HG03378 (cell line): ENCODE data around the gene FARS2.

Source experiments
- ATAC-seq: cut with Tn5 transposase; IDR thresholded peaks from one replicate; pipeline ENCODE4 v1.9.1; 2021; ENCODE audit warnings: mild to moderate bottlenecking, moderate library complexity; ENCODE audit not compliant: unreplicated experiment

FARS2 gene

GRCh38 chr6:5745081-5745480 lies 483.8 kb downstream of the FARS2 start:
- no peak for ATAC-seq

DNA sequence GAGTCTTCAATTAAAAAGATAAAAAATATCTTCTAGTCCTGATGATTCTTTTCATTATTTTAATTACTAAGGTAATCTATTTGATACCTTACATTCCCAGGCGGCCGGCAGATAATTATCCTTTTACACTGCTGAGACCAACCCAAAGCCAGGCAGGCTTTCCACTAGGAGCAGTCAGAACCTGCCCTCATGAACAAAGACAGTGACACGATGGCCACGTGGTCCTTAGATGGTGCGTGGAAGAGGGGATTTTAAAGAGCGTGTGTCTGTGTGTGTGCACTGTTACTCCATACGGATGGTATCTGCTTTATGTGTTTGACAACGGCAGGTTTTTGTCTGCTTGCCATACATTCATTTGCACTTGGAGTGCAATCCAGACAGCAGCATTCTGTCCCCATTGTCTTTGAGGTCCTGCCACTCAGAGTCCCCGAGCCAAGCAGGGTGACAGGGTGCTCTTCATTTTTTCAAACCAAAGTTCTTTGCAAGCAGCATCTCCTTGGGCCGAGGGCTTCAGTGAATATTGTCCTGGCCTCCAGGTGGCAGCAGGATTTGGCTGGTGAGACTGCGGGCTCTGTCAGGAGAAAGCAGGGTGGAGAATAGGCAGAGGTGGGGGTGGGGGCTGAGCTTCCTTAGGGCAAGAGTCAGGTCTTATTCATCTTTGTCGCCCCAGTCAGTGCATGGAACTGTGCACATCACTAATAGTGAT lies 484.9 kb downstream of the FARS2 start:
- ATAC-seq: no peak

- ATAC-seq: no peak
Measured at GRCh38 chr6:5746759-5747130, 485.4 kb downstream of the FARS2 start.

DNA sequence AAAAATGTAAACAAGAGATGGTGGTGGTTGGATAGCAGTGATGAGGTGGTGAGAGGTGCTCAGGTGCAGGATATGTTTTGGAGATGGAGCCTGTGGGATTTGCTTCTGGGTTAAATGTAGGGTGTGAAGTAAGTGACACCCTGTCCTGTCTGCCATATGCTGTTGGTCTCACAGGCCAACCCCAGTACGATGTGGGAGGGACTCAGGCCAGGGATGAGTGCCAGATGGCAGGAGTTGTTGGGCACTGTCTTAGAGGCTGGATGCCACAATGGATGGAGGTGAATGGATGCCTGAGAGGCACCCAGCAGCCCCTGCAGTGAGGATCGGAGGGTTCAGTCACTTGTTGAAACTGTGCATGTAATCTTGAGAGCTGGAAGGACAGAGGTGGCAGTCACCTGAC lies 486.1 kb downstream of the FARS2 start:
- no peak for ATAC-seq

DNA sequence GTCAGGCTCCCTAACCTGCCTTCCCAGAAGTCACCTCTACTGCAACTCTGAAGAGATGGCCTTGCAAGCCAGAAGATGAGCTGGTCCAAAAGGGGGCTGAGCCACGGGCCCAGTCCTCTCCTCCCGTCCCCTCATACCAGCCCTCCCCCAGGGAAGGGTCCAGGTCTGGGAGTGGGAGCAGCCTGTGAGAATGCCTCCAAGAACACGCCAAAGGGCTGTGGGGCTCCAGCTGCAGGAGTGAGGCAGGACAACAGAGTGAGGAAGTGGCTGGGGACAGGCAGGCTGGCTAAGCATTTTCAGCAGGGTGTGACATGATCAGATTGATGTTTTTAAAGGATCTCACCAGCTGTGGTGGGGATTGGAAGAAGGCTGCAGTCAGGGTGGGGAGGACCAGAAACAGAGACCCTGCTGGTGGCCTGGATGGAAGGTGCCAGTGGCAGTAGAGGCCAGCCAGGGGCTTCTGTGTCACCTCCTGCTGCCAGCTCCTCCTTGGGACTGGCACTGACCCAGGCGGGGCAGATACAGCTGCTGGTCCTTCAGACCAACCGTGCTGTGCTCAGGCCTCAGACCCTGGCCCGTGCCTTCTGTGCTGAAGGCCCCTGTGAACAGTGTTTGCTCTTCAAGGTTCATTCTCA lies 487.8 kb downstream of the FARS2 start:
- ATAC-seq: no peak

GRCh38 chr6:5749651-5750215 lies 488.4 kb downstream of the FARS2 start:
- ATAC-seq: no peak

DNA sequence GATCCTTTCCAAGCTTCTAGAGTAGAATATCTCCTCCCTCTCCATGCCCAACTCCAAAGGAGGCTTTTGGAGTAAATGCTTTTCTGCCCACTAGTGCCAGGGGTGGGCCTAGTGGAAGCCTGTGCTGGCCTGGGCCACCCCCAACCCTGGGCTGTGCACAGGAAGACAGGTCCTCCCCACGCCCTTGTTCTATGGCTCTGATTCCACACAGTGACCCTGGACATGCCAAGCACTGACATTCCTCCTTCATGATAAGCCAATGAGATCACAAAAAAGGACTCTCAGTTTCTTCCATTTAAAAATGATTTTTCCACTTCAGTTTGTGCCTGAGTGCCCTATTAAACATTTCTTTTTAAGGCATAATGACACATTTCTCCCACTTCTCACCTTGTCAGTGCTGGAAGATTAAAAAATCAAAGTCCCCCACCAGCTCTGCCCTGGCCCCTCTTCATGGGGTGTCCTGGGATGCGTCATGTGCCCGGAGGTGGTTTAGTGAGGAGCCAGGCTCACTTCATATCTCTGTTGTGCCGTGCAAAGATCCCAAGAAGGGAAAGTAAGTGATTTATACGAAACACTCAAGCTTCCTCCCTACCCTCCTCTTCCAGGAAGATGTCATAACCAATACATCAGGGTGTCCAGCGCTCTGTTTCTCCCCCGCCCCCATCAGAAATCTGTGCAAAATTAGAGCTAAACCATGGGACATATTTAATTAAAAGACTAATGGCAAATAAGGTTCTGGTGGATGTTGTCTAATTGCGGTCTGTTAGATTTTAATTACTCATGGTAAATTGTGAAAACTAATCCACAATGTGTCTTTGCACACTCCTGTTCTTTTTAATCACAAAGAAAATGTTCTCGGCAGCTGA lies 490.4 kb downstream of the FARS2 start:
- ATAC-seq: no peak

GRCh38 chr6:5752391-5752680 lies 491.0 kb downstream of the FARS2 start:
- ATAC-seq: no peak

- ATAC-seq: no peak
Measured at GRCh38 chr6:5753209-5753608, 491.9 kb downstream of the FARS2 start.

GRCh38 chr6:5754904-5755303 lies 493.6 kb downstream of the FARS2 start:
- no peak for ATAC-seq

DNA sequence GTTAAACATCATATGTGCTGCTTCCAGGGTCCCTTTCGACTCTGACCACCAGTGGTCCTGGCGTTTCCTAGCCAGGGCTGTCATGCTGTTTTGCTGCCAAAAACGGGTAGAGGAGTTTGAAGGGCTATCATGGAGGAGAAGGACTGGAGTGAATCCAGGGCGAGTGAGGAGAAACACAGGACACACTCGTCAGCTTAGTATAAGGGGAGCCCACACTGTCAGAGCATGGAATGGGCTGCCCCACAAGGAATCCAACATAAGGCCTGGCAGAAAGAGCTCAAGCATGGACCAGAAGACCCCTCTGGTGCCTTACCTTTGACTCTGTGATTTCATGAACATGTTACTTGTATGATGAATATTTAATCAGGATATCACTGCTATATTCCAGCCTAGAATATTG lies 498.3 kb downstream of the FARS2 start:
- ATAC-seq: no peak

DNA sequence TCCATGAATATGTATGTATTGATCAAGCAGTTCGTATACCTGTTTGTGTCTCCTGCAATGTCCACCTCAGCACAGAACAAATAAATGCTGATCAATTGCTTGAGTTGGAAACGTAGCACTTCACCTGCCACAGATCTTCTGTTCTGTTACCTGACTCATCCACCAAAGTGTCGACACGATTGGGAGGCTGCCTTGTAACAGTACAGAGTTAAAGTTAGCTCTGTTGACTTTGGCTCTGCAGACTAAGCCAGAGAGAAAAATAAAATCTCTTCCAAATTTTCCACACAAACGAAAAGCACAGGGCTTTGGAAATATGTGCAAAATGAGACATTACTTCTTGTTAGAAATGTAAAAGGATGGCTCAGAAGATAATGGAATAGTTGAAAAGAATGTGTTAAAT lies 500.1 kb downstream of the FARS2 start:
- ATAC-seq: no peak

- no peak for ATAC-seq
Measured at GRCh38 chr6:5762561-5762968, 501.3 kb downstream of the FARS2 start.

DNA sequence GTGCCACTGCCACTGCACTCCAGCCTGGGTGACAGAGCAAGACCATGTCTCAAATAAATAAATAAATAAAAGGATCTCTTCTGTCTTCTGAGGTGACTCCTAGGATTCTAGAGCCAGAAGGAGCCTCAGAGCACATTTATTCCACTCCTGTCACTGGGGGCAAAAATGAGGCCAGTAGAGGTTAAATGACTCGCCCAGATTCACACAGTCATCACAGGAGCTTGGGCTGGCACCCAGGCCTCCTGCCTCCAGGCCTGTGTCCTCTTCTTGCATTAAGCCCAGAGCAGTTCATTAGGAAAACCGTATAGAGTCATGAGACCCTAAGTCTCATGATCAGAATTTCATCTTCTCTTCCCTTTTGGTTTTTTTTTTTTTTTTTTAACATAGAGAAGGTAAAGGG lies 502.1 kb downstream of the FARS2 start:
- ATAC-seq: no peak

GRCh38 chr6:5763871-5764270 lies 502.6 kb downstream of the FARS2 start:
- peak; percentile 40 for ATAC-seq

DNA sequence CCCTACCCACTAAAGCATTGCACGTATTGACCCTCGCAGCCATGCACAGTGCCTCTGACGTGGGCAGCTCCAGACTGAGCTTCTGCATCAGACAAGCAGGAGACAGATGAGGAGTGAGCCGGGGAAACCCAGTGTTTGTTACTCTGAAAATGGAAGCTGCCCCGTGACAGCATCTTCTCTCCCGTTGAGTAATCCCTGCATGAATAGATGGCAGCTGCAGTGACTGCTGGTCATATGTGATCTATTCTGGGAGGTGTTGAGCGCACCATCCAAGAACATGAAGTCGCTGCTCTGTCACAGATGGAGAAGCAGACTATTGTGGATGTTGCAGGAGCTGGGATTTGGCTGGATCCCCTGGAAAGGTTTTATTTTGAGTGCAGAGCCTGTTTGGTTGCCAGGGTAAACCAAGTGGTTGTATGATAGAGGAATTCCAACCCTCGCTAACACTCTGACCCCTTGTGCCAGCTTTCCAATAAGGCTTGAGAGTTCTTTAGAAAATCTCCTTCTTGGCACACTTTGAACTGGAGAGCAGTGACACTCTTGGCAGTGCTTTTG lies 503.2 kb downstream of the FARS2 start:
- ATAC-seq: peak; percentile 51

DNA sequence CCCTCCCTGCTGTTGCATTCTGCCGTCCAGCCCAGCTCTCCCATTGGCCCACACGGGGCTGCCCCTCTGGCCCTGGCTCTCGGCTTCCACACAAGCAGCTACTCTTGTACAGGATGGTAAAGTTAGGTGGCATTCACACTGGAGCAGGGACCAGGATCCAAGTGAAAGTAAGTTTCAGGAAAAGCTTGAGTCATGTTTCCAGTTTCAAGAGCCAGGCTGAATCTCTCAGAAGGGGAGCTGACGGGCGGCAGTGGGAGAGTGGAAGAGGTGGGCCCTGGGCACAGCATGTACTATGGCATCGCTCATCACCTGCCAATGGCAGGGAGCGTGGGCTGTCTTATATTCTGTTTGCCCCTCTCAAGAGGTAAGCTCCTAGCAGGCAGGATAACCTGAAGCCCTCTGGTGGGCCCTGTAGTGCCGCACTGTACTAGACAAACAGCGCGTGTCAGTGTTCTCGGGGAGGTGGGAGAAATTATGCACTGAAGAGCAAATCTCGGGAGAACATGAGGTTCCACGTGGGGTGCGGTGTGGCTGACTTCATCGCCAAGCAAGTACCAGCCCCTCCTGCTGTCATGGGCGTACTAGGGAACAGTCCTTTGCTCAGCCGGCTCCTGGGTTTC lies 503.9 kb downstream of the FARS2 start:
- ATAC-seq: no peak

GRCh38 chr6:5766260-5766659 lies 504.9 kb downstream of the FARS2 start:
- ATAC-seq: no peak

DNA sequence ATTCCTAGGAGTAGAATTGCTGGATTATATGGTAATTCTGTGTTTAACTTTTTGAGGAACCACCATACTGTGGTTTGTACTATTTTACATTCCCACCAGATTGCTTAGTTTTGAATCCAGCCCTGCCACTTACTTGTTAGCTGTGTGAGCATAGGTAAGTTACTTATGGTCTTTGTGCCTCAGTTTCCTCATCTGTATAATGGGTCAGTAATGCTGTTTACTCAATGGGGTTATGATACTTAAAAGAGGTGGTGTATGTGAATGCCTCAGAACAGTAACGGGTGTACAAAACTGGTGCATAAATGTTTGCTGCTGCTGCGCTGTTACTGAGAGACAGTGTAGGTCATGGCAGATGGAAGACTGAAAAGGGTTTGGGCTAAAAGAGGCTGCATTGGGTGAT lies 506.2 kb downstream of the FARS2 start:
- ATAC-seq: no peak

- ATAC-seq: no peak
Measured at GRCh38 chr6:5771211-5771610, 509.9 kb downstream of the FARS2 start.

- no peak for ATAC-seq
Measured at GRCh38 chr6:5771759-5772390, 510.6 kb downstream of the FARS2 start.
